Measurements from ENCODE around the gene UBA6.

UBA6 gene

DNA sequence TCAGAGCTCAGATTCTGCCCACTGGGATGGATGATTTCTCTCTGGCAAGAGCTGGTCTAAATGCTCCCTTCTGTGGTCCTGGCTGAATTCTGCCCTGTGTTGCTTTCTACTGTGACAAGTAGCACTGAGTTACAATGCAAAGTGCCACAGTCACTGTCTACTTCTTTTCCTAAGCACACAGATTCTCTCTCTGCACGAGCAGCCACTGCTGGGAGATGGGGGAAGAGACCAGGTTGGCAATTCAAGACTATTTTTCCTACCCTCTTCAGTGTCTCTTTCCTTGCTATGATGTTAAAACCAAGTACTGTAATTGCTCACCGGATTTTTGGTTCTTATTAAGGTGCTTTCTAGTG lies 97.0 kb downstream of the UBA6 start:
- TF ChIP-seq POLR2A (IDR thresholded peaks at IDR 0.05; ENCODE audit: low read length) (no peak), GATA1 (IDR thresholded peaks at IDR 0.05; ENCODE audit: low read depth, low read length) (no peak)
- no peak for DNase-seq

DNA sequence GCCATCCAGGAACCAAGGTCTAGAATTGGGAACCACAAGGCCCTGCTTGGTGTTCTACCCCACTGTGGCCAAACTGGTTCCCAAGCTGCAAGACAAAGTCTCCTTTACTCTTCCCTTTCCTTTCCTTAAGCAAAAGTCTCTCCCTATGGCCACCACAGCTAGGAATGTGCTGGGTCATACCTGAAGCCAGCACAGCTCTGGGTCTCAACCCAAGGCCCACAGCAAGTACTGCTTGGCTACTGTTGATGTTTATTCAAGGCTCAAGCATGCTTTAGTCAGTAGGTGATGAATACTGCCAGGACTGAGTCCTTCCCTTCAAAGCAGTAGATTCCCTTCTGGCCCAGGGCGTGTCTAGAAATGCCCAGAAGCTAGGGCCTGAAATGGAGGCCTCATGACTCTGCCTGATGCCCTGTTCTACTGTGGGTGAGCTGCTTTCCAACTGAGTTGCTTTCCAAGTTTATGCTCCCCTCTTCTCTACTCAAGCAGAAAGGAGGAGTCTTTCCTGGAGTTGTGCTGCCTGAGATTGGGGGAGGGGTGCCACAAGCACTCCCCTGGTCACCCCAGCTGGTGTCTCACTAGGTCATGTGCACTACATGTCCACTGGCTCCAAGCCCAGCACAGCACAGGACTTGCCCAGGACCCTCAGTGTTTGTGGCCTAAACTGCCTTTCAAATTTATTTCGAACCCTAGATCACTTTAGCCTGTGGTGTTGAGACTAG lies 97.5 kb downstream of the UBA6 start:
- no peak for DNase-seq
- TF ChIP-seq GATA1 (IDR thresholded peaks at IDR 0.05; ENCODE audit: low read depth, low read length), result no peak
- TF ChIP-seq POLR2A (IDR thresholded peaks at IDR 0.05; ENCODE audit: low read length), result no peak

DNA sequence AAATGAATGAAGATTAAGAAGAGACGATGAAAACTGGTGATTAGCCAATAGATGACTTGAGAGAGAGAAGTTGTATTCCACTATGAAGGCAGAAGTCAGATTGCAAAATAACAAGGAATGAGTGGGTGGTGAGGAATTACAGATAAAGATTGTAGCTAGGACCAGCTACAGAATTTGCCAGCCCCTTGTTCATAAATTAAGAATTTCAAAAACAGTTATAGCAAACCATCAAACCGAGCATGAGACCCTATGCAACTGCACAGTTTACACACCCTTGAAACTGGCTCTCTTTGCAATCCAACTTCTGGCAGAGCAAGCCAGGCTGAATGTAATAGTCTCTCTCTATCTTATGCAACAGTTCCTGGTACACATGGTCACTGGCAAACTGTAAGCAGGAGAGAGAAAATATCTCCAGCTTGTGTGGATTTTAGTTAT lies 107.2 kb downstream of the UBA6 start:
- no peak for DNase-seq

DNA sequence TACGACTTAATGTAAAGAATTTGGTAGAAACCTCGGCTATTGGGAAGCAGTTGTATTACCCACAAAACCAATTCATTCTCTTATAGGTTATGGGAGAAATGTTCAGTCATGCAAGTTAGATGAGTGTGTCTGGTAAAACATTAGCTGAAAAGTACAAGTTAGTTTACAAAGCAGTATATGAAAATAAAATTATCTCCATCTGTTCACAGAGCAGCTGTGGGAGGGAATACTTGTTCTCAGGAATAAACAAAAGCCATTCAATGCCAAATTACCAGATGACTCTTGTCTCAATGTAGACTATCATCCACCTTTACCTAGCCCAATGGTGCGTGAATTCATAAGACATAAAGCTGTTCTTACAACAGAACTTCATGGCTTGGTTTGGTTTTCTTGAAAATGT lies 113.8 kb downstream of the UBA6 start:
- no peak for TF ChIP-seq POLR2A (IDR thresholded peaks at IDR 0.05; ENCODE audit: low read length)
- TF ChIP-seq GATA1 (IDR thresholded peaks at IDR 0.05; ENCODE audit: low read depth, low read length), result no peak
- no peak for DNase-seq

More for the DNA sequence above, 107.2 kb downstream of the UBA6 start:
- no peak for TF ChIP-seq GATA1 (IDR thresholded peaks at IDR 0.05; ENCODE audit: low read depth, low read length)
- TF ChIP-seq POLR2A (IDR thresholded peaks at IDR 0.05; ENCODE audit: low read length), result no peak

DNA sequence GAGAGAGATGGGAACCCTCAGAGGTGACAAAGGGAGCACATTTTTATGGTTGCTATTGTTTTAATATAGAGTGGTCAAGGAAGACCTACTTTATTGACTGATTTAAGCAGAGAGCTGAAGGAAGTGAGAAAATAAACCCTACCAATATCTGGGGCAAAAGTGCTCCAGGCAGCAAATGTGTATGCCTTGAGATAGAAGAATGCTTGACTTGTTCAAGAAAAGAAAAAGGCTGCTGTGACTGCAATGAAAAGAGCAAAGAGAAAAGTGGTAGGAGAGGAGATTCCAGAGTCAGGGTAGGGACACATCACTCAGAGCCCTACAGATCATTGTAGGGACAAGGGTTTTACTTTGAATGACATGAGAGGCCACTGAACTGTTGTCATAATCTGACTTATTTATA lies 116.5 kb downstream of the UBA6 start:
- no peak for DNase-seq
- TF ChIP-seq GATA1 (IDR thresholded peaks at IDR 0.05; ENCODE audit: low read depth, low read length), result no peak

- DNase-seq, result no peak
- no peak for TF ChIP-seq GATA1 (IDR thresholded peaks at IDR 0.05; ENCODE audit: low read depth, low read length)
These were observed 119.0 kb downstream of the UBA6 start for GRCh38 chr4:67581913-67582312.

GRCh38 chr4:67581208-67581857 lies 119.6 kb downstream of the UBA6 start:
- TF ChIP-seq GATA1 (IDR thresholded peaks at IDR 0.05; ENCODE audit: low read depth, low read length) (no peak), POLR2A (IDR thresholded peaks at IDR 0.05; ENCODE audit: low read length) (no peak)

GRCh38 chr4:67580577-67580976 lies 120.4 kb downstream of the UBA6 start:
- no peak for TF ChIP-seq GATA1 (IDR thresholded peaks at IDR 0.05; ENCODE audit: low read depth, low read length)
- TF ChIP-seq POLR2A (IDR thresholded peaks at IDR 0.05; ENCODE audit: low read length), result no peak
- no peak for DNase-seq

More at GRCh38 chr4:67581208-67581857, 119.6 kb downstream of the UBA6 start:
- DNase-seq, result no peak

DNA sequence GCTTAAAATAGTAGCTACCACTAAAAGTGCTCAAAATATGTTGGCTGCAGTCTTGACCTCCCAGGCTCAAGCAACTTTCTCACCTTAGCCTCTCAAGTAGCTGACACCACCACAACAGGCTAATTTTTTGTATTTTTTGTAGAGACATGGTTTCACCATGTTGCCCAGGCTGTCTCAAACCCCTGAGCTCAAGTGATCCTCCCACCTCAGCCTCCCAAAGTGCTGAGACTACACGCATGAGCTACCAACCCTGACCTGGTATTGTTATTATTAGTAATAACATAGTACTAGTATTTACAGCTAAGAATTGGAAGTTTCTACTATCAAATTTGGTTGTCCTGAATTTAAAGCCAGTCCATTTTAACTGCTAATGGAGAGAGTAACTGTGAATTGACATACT lies 124.4 kb downstream of the UBA6 start:
- peak; percentile 6 to 9 for DNase-seq
- TF ChIP-seq POLR2A (IDR thresholded peaks at IDR 0.05; ENCODE audit: low read length), result no peak
- TF ChIP-seq GATA1 (IDR thresholded peaks at IDR 0.05; ENCODE audit: low read depth, low read length), result no peak

- no peak for DNase-seq
- TF ChIP-seq GATA1 (IDR thresholded peaks at IDR 0.05; ENCODE audit: low read depth, low read length) (no peak), POLR2A (IDR thresholded peaks at IDR 0.05; ENCODE audit: low read length) (no peak)
These were observed 124.9 kb downstream of the UBA6 start for GRCh38 chr4:67576059-67576466.

GRCh38 chr4:67575232-67576058 lies 125.5 kb downstream of the UBA6 start:
- DNase-seq, result peak; percentile 35 to 58
- peak; percentile 36 for TF ChIP-seq POLR2A (IDR thresholded peaks at IDR 0.05; ENCODE audit: low read length)
- TF ChIP-seq GATA1 (IDR thresholded peaks at IDR 0.05; ENCODE audit: low read depth, low read length), result no peak

DNA sequence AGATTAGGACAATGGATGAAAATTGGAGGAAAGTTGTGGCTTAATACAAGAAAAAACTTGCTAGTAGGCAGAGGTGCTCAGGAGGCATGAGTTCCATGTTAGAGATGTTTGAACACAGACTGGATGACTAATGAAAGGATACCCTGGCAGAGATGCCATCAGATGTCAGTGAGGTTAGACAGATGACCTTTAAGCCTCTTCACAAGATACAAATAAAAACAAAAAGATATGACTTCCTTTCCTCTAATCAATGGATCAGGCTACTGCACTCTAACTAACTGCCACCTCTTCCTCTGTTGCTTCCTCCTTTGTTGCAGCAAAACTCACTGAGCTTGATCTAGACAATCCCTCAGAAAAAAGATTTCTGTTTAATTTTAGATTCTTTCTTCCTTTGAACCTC lies 127.8 kb downstream of the UBA6 start:
- peak in 1 of 2 experiments; percentile 16 for DNase-seq

DNA sequence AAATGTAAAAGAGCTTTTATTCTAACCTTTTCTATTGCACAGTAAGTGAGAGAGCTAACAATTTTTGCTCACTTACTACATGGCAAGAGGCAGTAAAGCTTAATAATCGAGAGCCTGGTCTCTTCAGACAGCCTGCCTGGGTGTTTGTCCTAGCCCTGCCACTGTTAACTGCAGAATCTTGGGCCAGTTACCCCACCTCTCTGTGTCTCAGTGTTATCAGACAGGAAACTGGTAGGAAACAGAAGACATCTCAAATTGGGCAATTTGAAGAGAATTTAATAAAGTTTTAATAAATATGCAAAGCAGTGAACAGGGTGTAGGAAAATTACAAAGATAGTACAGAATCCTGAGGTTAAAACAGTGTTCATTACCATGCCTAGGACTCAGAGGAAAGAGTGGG lies 129.0 kb downstream of the UBA6 start:
- peak; percentile 35 to 70 for DNase-seq
- TF ChIP-seq POLR2A (IDR thresholded peaks at IDR 0.05; ENCODE audit: low read length), result peak; percentile 50
- no peak for TF ChIP-seq GATA1 (IDR thresholded peaks at IDR 0.05; ENCODE audit: low read depth, low read length)

More for the DNA sequence above, 127.8 kb downstream of the UBA6 start:
- TF ChIP-seq POLR2A (IDR thresholded peaks at IDR 0.05; ENCODE audit: low read length), result no peak
- TF ChIP-seq GATA1 (IDR thresholded peaks at IDR 0.05; ENCODE audit: low read depth, low read length), result no peak

GRCh38 chr4:67570537-67570936 lies 130.4 kb downstream of the UBA6 start:
- TF ChIP-seq POLR2A (IDR thresholded peaks at IDR 0.05; ENCODE audit: low read length) (no peak), GATA1 (IDR thresholded peaks at IDR 0.05; ENCODE audit: low read depth, low read length) (no peak)
- no peak for DNase-seq
